IPS-15b (cell line): ENCODE results near the gene ALCAM.

ENCODE experiments used
- H3K27me3 ChIP-seq: one replicate; pipeline ENCODE4 v1.6.1; 2013; ENCODE audit warnings: low read length; ENCODE audit not compliant: control insufficient read depth, insufficient read depth
- H3K36me3 ChIP-seq: one replicate; pipeline ENCODE4 v1.6.1; 2013; ENCODE audit warnings: low read length; ENCODE audit not compliant: control insufficient read depth, insufficient read depth
- H3K4me1 ChIP-seq: one replicate; pipeline ENCODE4 v1.6.1; 2013; ENCODE audit warnings: mild to moderate bottlenecking, low read length; ENCODE audit not compliant: control insufficient read depth, insufficient read depth
- H3K4me3 ChIP-seq: one replicate; pipeline ENCODE4 v1.5.1; 2013; ENCODE audit warnings: low read depth, low read length
- H3K9ac ChIP-seq: one replicate; pipeline ENCODE4 v1.6.1; 2013; ENCODE audit warnings: low read depth, mild to moderate bottlenecking, low read length
- H3K9me3 ChIP-seq: one replicate; pipeline ENCODE4 v1.6.1; 2013; ENCODE audit warnings: mild to moderate bottlenecking, low read length; ENCODE audit not compliant: control insufficient read depth, insufficient read depth

The ALCAM gene

DNA sequence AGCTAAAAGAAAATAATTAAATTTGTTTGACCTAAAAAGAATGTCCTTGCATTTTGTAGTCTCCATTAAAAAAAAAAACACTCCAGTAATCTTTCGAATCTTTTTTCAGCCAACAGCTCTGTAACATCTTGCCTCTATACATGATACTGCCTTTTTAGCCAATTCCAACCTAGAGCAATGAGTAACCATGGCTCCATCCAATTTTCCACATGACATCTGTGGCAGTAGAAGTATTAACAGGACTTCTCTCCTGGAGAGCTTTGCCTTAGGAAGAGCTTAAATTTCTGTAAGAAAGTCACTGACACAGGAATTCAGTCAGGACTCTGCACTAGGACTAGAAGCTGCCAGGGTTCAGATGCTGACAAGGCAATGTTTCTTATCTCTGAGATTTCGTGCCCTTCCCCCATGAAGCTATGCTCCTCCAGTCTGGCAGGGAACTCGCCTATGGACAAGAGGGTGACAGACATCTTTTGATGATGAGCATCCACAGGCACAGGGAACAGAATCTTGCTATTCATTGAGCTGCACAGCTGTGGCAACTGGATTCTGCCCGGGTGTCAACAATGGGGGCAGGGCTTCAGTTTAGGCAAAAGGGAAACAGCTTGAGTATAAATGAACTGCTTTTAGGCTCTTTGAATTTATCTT lies 81.8 kb downstream of the ALCAM start:
- Histone ChIP-seq H3K4me1 (no peaks in the 10 kb centered on the region), H3K9ac (no peak overlapping the region), H3K4me3 (no peak overlapping the region), H3K9me3 (no peaks in the 10 kb centered on the region), H3K36me3 (no peaks in the 10 kb centered on the region), H3K27me3 (no peaks in the 10 kb centered on the region)

- H3K4me3 ChIP-seq, result no peak overlapping the region
- no peaks in the 10 kb centered on the region for H3K4me1 ChIP-seq
- H3K36me3 ChIP-seq, result no peaks in the 10 kb centered on the region
- no peaks in the 10 kb centered on the region for H3K27me3 ChIP-seq
- no peaks in the 10 kb centered on the region for H3K9me3 ChIP-seq
- no peak overlapping the region for H3K9ac ChIP-seq
Observed at GRCh38 chr3:105449414-105449813, 82.7 kb downstream of the ALCAM start.

- Histone ChIP-seq H3K4me1 (peaks cover 7% of the 10 kb centered on the region), H3K9ac (no peak overlapping the region), H3K4me3 (no peak overlapping the region), H3K36me3 (no peaks in the 10 kb centered on the region), H3K9me3 (no peaks in the 10 kb centered on the region), H3K27me3 (no peaks in the 10 kb centered on the region)
Observed at GRCh38 chr3:105456017-105456416, 89.3 kb downstream of the ALCAM start.

DNA sequence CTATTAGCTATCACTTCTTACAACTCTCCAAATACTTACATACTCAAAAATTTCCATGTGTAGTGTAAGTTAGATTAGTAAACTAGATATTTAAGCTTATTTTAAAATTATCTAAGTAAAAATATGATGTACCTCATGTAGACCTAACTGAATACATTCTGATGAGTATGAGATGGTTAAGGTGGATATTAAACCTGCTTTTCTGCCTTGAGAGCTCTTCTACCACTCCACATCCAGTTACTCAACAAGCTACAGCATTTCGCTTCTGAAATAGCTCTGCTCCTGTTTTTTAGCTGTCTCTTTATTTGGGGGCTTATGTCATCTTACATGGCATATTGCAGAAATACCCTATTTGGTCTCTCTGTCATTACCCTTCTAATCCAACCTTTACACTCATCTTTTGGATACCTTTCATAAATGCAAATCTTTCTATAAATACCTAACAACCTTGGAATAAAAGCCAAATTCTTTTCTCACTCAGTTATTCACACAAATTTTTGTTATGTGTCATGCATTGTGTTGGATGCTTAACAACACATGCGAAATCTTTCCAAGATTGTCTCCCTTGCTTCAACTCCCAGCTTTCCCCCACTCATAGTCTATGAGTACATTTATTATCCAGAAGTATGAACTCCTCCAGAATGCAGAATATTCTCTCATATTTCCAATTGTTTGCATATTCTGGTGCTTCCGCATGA lies 92.0 kb downstream of the ALCAM start:
- Histone ChIP-seq H3K4me1 (peaks cover 7% of the 10 kb centered on the region), H3K4me3 (no peak overlapping the region), H3K36me3 (no peaks in the 10 kb centered on the region), H3K9ac (no peak overlapping the region), H3K27me3 (no peaks in the 10 kb centered on the region), H3K9me3 (no peaks in the 10 kb centered on the region)

GRCh38 chr3:105459566-105460290 lies 93.0 kb downstream of the ALCAM start:
- H3K9ac ChIP-seq, result no peak overlapping the region
- H3K27me3 ChIP-seq, result no peaks in the 10 kb centered on the region
- peaks cover 7% of the 10 kb centered on the region for H3K4me1 ChIP-seq
- no peaks in the 10 kb centered on the region for H3K36me3 ChIP-seq
- H3K4me3 ChIP-seq, result no peak overlapping the region
- no peaks in the 10 kb centered on the region for H3K9me3 ChIP-seq

DNA sequence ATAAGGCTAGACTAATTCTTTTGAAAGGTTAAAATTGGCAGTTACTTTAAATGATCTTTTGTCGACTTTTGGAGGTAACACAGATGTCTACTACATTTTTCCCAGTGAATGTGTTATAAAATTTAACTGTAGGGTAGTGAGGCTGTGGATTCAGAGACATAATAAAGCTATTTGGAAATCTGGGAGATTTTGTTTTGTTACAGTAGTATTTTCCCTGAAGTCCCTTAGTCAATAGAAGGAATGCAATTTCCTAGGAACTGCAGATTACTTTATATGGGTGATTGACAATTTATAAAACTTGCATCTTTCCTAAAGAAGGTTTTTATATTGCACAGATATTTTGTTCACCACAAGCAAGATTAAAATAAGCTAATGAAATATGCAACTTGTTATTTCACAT lies 96.9 kb downstream of the ALCAM start:
- H3K27me3 ChIP-seq, result no peaks in the 10 kb centered on the region
- H3K4me3 ChIP-seq, result no peak overlapping the region
- no peaks in the 10 kb centered on the region for H3K36me3 ChIP-seq
- no peak overlapping the region for H3K9ac ChIP-seq
- peaks cover 7% of the 10 kb centered on the region for H3K4me1 ChIP-seq
- H3K9me3 ChIP-seq, result no peaks in the 10 kb centered on the region

GRCh38 chr3:105465251-105465853 lies 98.6 kb downstream of the ALCAM start:
- H3K9me3 ChIP-seq, result no peaks in the 10 kb centered on the region
- H3K4me3 ChIP-seq, result no peak overlapping the region
- peaks cover 1% of the 10 kb centered on the region for H3K4me1 ChIP-seq
- no peaks in the 10 kb centered on the region for H3K27me3 ChIP-seq
- H3K36me3 ChIP-seq, result no peaks in the 10 kb centered on the region
- H3K9ac ChIP-seq, result no peak overlapping the region

- no peaks in the 10 kb centered on the region for H3K27me3 ChIP-seq
- no peak overlapping the region for H3K4me3 ChIP-seq
- H3K9me3 ChIP-seq, result no peaks in the 10 kb centered on the region
- peaks cover 5% of the 10 kb centered on the region for H3K4me1 ChIP-seq
- no peaks in the 10 kb centered on the region for H3K36me3 ChIP-seq
- H3K9ac ChIP-seq, result no peak overlapping the region
Observed at GRCh38 chr3:105466072-105466471, 99.4 kb downstream of the ALCAM start.

GRCh38 chr3:105466495-105467404 lies 100.0 kb downstream of the ALCAM start:
- Histone ChIP-seq H3K27me3 (no peaks in the 10 kb centered on the region), H3K9me3 (no peaks in the 10 kb centered on the region), H3K4me1 (peaks cover 5% of the 10 kb centered on the region), H3K9ac (no peak overlapping the region), H3K36me3 (no peaks in the 10 kb centered on the region), H3K4me3 (no peak overlapping the region)

DNA sequence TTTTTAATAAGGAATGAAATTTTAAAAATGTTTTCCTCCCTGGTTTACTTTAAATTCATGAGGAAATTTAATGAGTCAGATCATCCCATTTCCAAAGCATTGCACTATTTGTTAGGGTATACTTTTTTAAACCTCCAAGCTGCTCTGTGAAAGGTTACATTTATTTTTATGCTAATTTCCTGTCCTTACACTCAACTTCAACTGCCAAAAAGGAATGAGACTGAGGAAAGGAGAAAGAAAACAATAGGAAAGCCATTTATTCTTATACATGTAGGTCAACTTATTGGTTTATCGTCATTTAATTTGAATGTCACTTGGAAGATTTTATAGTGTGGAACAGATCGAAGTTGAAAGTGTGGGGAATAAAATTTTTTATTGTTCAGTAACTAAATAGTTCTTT lies 104.1 kb downstream of the ALCAM start:
- Histone ChIP-seq H3K27me3 (no peaks in the 10 kb centered on the region), H3K4me3 (no peak overlapping the region), H3K9me3 (no peaks in the 10 kb centered on the region), H3K36me3 (no peaks in the 10 kb centered on the region), H3K4me1 (peaks cover 5% of the 10 kb centered on the region), H3K9ac (no peak overlapping the region)
